OCI-LY3 (cell line): ENCODE results near the gene DCUN1D5.

Source experiments
- H2AFZ ChIP-seq: fragments of 200-600, 300-600 bp; shearing (Covaris generic); 2 replicates; pipeline ENCODE4 v1.6.0; 2014; ENCODE audit warnings: antibody characterized with exemption, low read depth, low read length
- H3K27ac ChIP-seq: fragments of 200-600, 300-600 bp; sonication (generic); 2 replicates; pipeline ENCODE4 v1.5.1; 2014; ENCODE audit warnings: mild to moderate bottlenecking, low read length, moderate library complexity, mixed read lengths
- H3K27me3 ChIP-seq: fragments of 200-600, 300-600 bp; sonication (generic); 2 replicates; pipeline ENCODE4 v1.6.1; 2014; ENCODE audit warnings: low read depth, low read length, mixed read lengths
- H3K36me3 ChIP-seq: fragments of 200-600, 300-600 bp; sonication (generic); replicated peaks from 2 replicates; pipeline ENCODE3; 2014; ENCODE audit warnings: low read depth, low read length, mixed read lengths
- H3K4me1 ChIP-seq: fragments of 300-600, 200-600 bp; sonication (generic); 2 replicates; pipeline ENCODE4 v1.6.1; 2014; ENCODE audit warnings: low read length, mixed read lengths
- H3K4me2 ChIP-seq: fragments of 200-600, 300-600 bp; sonication (generic); 2 replicates; pipeline ENCODE4 v1.6.1; 2014; ENCODE audit warnings: low read length, mixed read lengths
- H3K4me3 ChIP-seq: fragments of 300-600, 200-600 bp; sonication (generic); 2 replicates; pipeline ENCODE4 v1.5.1; 2014; ENCODE audit warnings: antibody characterized with exemption, mild to moderate bottlenecking, low read length, moderate library complexity
- H3K79me2 ChIP-seq: fragments of 300-600, 200-600 bp; shearing (Covaris generic); 2 replicates; pipeline ENCODE4 v1.6.1; 2014; ENCODE audit warnings: mild to moderate bottlenecking, low read length, mixed read lengths
- H3K9ac ChIP-seq: fragments of 300-600, 200-600 bp; shearing (Covaris generic); 2 replicates; pipeline ENCODE4 v1.6.0; 2014; ENCODE audit warnings: mild to moderate bottlenecking, low read length, moderate library complexity
- H3K9me3 ChIP-seq: fragments of 200-600, 300-600 bp; shearing (Covaris generic); 2 replicates; pipeline ENCODE4 v1.6.1; 2014; ENCODE audit warnings: low read length, mixed read lengths; ENCODE audit not compliant: insufficient read depth
- H4K20me1 ChIP-seq: fragments of 200-600, 300-600 bp; sonication (generic); 2 replicates; pipeline ENCODE4 v1.6.1; 2016; ENCODE audit warnings: low read length, mixed read lengths; ENCODE audit not compliant: insufficient read depth
- CTCF ChIP-seq: fragments of 200-600, 300-600 bp; sonication (generic); IDR thresholded peaks from 2 replicates; pipeline ENCODE4 v1.5.1; 2014; ENCODE audit warnings: antibody characterized with exemption, low read length, low read depth
- EZH2phosphoT487 ChIP-seq: fragments of 200-600 bp; shearing (Covaris generic); IDR thresholded peaks from 2 replicates; pipeline ENCODE4 v1.6.1; 2018; ENCODE audit warnings: antibody characterized with exemption, mixed run types, low read depth

Gene DCUN1D5

DNA sequence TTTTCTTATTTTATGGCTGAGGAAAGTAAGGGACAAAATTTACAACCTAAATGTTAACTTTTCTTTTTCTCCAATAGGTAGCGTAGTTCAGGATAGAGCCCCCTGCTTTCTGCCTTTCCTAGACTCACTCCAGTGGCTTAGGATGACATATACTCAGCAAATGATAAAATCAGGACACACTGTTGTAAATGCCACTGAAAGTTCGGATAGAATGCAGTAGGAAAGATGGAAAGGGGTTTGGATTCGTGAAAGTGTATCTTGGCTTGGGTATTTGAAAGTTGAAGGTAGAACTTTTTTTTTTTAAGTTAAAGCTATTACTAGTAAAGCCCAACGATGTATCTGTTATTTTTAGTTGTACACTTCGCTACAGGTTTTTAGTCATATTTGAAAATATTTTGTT lies 19.4 kb upstream of the DCUN1D5 start:
- Histone ChIP-seq H3K4me3 (no peak overlapping the region), H3K9ac (no peak overlapping the region), H3K9me3 (no peaks in the 10 kb centered on the region), H3K27ac (no peak overlapping the region), H3K4me1 (peaks cover 4% of the 10 kb centered on the region), H3K36me3 (no peaks in the 10 kb centered on the region), H3K27me3 (no peaks in the 10 kb centered on the region), H2AFZ (no peak overlapping the region), H3K4me2 (no peak overlapping the region), H4K20me1 (no peaks in the 10 kb centered on the region), H3K79me2 (no peaks in the 10 kb centered on the region)
- TF ChIP-seq EZH2phosphoT487: no peak
- TF ChIP-seq CTCF: no peak

DNA sequence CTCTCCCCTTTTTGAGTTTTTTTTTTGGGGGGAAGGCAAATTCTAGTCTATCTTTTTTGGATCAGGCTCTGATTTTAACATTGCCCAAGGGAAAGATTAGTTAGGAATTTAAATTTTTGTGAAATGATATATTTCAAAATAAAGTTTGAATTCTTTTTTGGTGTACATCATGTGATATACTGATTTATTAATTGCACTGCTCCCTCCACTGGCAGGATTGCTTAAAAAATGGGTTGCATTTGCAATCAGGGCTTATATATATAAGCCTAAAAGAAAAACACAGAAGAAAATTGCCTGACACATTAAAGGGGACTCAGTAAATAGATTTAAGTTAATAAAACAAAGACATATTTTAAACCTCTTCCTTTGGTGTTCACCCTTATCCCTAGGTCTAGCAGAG lies 18.4 kb upstream of the DCUN1D5 start:
- peaks cover 4% of the 10 kb centered on the region for H3K4me1 ChIP-seq
- no peak overlapping the region for H2AFZ ChIP-seq
- H3K36me3 ChIP-seq: no peaks in the 10 kb centered on the region
- no peak overlapping the region for H3K4me3 ChIP-seq
- no peaks in the 10 kb centered on the region for H3K79me2 ChIP-seq
- no peaks in the 10 kb centered on the region for H3K9me3 ChIP-seq
- no peaks in the 10 kb centered on the region for H3K27me3 ChIP-seq
- no peak for TF ChIP-seq CTCF
- no peak for TF ChIP-seq EZH2phosphoT487
- H3K9ac ChIP-seq: no peak overlapping the region
- no peak overlapping the region for H3K27ac ChIP-seq
- no peak overlapping the region for H3K4me2 ChIP-seq
- no peaks in the 10 kb centered on the region for H4K20me1 ChIP-seq

- H3K79me2 ChIP-seq: no peaks in the 10 kb centered on the region
- no peaks in the 10 kb centered on the region for H3K9me3 ChIP-seq
- peak overlapping the region; percentile 54 for H2AFZ ChIP-seq
- H3K4me1 ChIP-seq: peaks cover 4% of the 10 kb centered on the region
- no peak overlapping the region for H3K27ac ChIP-seq
- H3K36me3 ChIP-seq: no peaks in the 10 kb centered on the region
- no peaks in the 10 kb centered on the region for H4K20me1 ChIP-seq
- peak overlapping the region; percentile 72 for H3K4me2 ChIP-seq
- peak overlapping the region; percentile 80 for H3K4me3 ChIP-seq
- H3K27me3 ChIP-seq: no peaks in the 10 kb centered on the region
- 0 out of 2 replicates have a peak overlapping the region, but pooled peaks have one; percentile 9 for H3K9ac ChIP-seq
- TF ChIP-seq EZH2phosphoT487 (no peak), CTCF (no peak)
Observed at GRCh38 chr11:103109818-103110388, 17.9 kb upstream of the DCUN1D5 start.

DNA sequence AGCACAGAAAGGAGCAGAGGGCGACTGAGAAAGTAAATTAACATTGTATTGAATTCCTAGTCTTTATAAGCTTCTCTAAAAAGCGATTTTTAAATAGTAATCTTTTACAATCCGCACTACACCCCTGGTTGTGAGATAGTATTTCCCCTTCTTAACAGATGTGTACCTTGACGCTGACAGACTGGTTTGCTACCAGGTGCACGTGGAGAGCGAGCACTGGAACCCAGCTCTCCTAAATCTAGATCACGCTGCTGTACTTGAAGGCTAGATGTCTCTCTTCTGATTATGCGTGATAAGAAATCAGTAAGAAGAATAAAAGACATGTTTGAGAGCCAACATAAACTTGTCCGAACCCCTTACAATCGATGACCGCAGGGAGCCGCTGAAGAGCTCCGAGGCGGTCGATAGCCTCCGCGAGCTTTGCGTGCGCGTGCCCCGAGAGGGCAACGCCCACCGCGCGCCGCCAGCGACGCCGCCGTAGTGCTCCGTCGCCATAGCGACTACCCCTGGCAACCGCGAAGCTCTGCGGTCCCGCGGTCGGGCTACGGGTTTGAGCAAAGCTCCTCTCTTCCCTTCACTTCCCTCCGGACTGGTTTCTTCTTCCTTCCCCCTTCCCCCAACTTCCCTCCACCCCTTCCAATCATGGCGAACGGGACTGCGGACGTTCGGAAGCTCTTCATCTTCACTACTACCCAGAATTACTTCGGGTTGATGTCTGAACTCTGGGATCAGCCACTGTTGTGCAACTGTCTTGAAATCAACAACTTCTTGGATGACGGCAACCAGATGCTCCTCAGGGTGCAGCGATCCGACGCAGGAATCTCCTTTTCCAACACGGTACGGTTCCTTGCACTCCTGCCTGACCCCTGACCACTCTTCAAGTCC lies 17.2 kb upstream of the DCUN1D5 start, which contains the start of gene DYNC2H1:
Gene DYNC2H1 (plus strand): TSS at position 494 of the 885 bp plus-strand sequence. CDS start 149 bp downstream, at position 643.
- Histone ChIP-seq H3K4me1 (peaks cover 4% of the 10 kb centered on the region), H3K36me3 (no peaks in the 10 kb centered on the region), H3K4me2 (peak within 1 kb of the TSS; percentile 72), H3K9ac (peak within 1 kb of the TSS; percentile 57), H3K79me2 (no peaks in the 10 kb centered on the region), H3K9me3 (no peaks in the 10 kb centered on the region), H2AFZ (peak within 1 kb of the TSS; percentile 64), H3K4me3 (peak within 1 kb of the TSS; percentile 80), H4K20me1 (no peaks in the 10 kb centered on the region), H3K27ac (no peak within 1 kb of the TSS), H3K27me3 (no peaks in the 10 kb centered on the region)
- peak; percentile 47 for TF ChIP-seq CTCF
- TF ChIP-seq EZH2phosphoT487: no peak
